OCI-LY3 (cell line): ENCODE measurements around the gene SLC22A3.

ENCODE experiments used
- H2AFZ ChIP-seq: fragments of 200-600, 300-600 bp; shearing (Covaris generic); 2 replicates; pipeline ENCODE4 v1.6.0; 2014; ENCODE audit warnings: antibody characterized with exemption, low read depth, low read length
- H3K27ac ChIP-seq: fragments of 200-600, 300-600 bp; sonication (generic); 2 replicates; pipeline ENCODE4 v1.5.1; 2014; ENCODE audit warnings: mild to moderate bottlenecking, low read length, moderate library complexity, mixed read lengths
- H3K27me3 ChIP-seq: fragments of 200-600, 300-600 bp; sonication (generic); 2 replicates; pipeline ENCODE4 v1.6.1; 2014; ENCODE audit warnings: low read depth, low read length, mixed read lengths
- H3K36me3 ChIP-seq: fragments of 200-600, 300-600 bp; sonication (generic); replicated peaks from 2 replicates; pipeline ENCODE3; 2014; ENCODE audit warnings: low read depth, low read length, mixed read lengths
- H3K4me1 ChIP-seq: fragments of 300-600, 200-600 bp; sonication (generic); 2 replicates; pipeline ENCODE4 v1.6.1; 2014; ENCODE audit warnings: low read length, mixed read lengths
- H3K4me2 ChIP-seq: fragments of 200-600, 300-600 bp; sonication (generic); 2 replicates; pipeline ENCODE4 v1.6.1; 2014; ENCODE audit warnings: low read length, mixed read lengths
- H3K4me3 ChIP-seq: fragments of 300-600, 200-600 bp; sonication (generic); 2 replicates; pipeline ENCODE4 v1.5.1; 2014; ENCODE audit warnings: antibody characterized with exemption, mild to moderate bottlenecking, low read length, moderate library complexity
- H3K79me2 ChIP-seq: fragments of 300-600, 200-600 bp; shearing (Covaris generic); 2 replicates; pipeline ENCODE4 v1.6.1; 2014; ENCODE audit warnings: mild to moderate bottlenecking, low read length, mixed read lengths
- H3K9ac ChIP-seq: fragments of 300-600, 200-600 bp; shearing (Covaris generic); 2 replicates; pipeline ENCODE4 v1.6.0; 2014; ENCODE audit warnings: mild to moderate bottlenecking, low read length, moderate library complexity
- H3K9me3 ChIP-seq: fragments of 200-600, 300-600 bp; shearing (Covaris generic); 2 replicates; pipeline ENCODE4 v1.6.1; 2014; ENCODE audit warnings: low read length, mixed read lengths; ENCODE audit not compliant: insufficient read depth
- H4K20me1 ChIP-seq: fragments of 200-600, 300-600 bp; sonication (generic); 2 replicates; pipeline ENCODE4 v1.6.1; 2016; ENCODE audit warnings: low read length, mixed read lengths; ENCODE audit not compliant: insufficient read depth
- EZH2phosphoT487 ChIP-seq: fragments of 200-600 bp; shearing (Covaris generic); IDR thresholded peaks from 2 replicates; pipeline ENCODE4 v1.6.1; 2018; ENCODE audit warnings: antibody characterized with exemption, mixed run types, low read depth
- TF ChIP-seq, protein P1 (sequence below): fragments of 200-600, 300-600 bp; sonication (generic); IDR thresholded peaks from 2 replicates; pipeline ENCODE4 v1.5.1; 2014; ENCODE audit warnings: antibody characterized with exemption, low read length, low read depth

SLC22A3 gene

GRCh38 chr6:160437154-160437553 lies 89.0 kb downstream of the SLC22A3 start:
- TF ChIP-seq, protein P1, sequence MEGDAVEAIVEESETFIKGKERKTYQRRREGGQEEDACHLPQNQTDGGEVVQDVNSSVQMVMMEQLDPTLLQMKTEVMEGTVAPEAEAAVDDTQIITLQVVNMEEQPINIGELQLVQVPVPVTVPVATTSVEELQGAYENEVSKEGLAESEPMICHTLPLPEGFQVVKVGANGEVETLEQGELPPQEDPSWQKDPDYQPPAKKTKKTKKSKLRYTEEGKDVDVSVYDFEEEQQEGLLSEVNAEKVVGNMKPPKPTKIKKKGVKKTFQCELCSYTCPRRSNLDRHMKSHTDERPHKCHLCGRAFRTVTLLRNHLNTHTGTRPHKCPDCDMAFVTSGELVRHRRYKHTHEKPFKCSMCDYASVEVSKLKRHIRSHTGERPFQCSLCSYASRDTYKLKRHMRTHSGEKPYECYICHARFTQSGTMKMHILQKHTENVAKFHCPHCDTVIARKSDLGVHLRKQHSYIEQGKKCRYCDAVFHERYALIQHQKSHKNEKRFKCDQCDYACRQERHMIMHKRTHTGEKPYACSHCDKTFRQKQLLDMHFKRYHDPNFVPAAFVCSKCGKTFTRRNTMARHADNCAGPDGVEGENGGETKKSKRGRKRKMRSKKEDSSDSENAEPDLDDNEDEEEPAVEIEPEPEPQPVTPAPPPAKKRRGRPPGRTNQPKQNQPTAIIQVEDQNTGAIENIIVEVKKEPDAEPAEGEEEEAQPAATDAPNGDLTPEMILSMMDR, result no peak
- no peak for TF ChIP-seq EZH2phosphoT487
- H3K27me3 ChIP-seq, result no peaks in the 10 kb centered on the region
- no peak overlapping the region for H3K4me3 ChIP-seq
- H3K9ac ChIP-seq, result no peak overlapping the region
- H2AFZ ChIP-seq, result no peak overlapping the region
- no peak overlapping the region for H3K27ac ChIP-seq
- no peaks in the 10 kb centered on the region for H3K4me1 ChIP-seq
- H4K20me1 ChIP-seq, result no peaks in the 10 kb centered on the region
- H3K36me3 ChIP-seq, result no peaks in the 10 kb centered on the region
- H3K4me2 ChIP-seq, result no peak overlapping the region
- no peaks in the 10 kb centered on the region for H3K9me3 ChIP-seq
- H3K79me2 ChIP-seq, result no peaks in the 10 kb centered on the region

DNA sequence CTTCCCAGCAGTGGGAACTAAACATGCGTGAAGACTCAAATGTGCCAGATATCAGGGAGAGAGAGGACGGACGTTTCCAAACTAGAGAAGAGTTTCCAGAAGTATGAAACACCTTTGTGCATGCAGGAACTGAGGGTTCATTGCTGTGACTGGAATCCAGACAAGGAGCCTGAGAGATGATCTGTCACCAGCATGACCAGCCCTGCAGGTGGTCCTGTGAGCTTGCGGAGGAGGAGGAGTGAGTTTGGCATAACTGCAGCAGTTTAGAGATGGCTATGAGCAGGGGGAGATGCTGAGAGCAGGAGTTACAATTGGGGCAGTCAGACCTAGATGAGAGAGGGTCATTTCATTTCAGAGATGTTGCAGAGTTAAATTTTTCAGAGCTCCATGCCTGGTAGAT lies 89.6 kb downstream of the SLC22A3 start:
- H3K9ac ChIP-seq, result no peak overlapping the region
- no peak overlapping the region for H3K4me3 ChIP-seq
- no peak overlapping the region for H3K4me2 ChIP-seq
- no peak overlapping the region for H3K27ac ChIP-seq
- no peaks in the 10 kb centered on the region for H4K20me1 ChIP-seq
- no peaks in the 10 kb centered on the region for H3K9me3 ChIP-seq
- no peaks in the 10 kb centered on the region for H3K27me3 ChIP-seq
- no peaks in the 10 kb centered on the region for H3K4me1 ChIP-seq
- no peak for TF ChIP-seq EZH2phosphoT487
- TF ChIP-seq, protein P1, result no peak
- H3K36me3 ChIP-seq, result no peaks in the 10 kb centered on the region
- H2AFZ ChIP-seq, result no peak overlapping the region
- no peaks in the 10 kb centered on the region for H3K79me2 ChIP-seq

- Histone ChIP-seq H4K20me1 (no peaks in the 10 kb centered on the region), H3K27me3 (no peaks in the 10 kb centered on the region), H2AFZ (no peak overlapping the region), H3K4me1 (no peaks in the 10 kb centered on the region), H3K36me3 (no peaks in the 10 kb centered on the region), H3K4me2 (no peak overlapping the region), H3K9me3 (no peaks in the 10 kb centered on the region), H3K9ac (no peak overlapping the region), H3K27ac (no peak overlapping the region), H3K4me3 (no peak overlapping the region), H3K79me2 (no peaks in the 10 kb centered on the region)
- TF ChIP-seq, protein P1, result no peak
- no peak for TF ChIP-seq EZH2phosphoT487
These were observed 90.3 kb downstream of the SLC22A3 start for GRCh38 chr6:160438481-160438880.

DNA sequence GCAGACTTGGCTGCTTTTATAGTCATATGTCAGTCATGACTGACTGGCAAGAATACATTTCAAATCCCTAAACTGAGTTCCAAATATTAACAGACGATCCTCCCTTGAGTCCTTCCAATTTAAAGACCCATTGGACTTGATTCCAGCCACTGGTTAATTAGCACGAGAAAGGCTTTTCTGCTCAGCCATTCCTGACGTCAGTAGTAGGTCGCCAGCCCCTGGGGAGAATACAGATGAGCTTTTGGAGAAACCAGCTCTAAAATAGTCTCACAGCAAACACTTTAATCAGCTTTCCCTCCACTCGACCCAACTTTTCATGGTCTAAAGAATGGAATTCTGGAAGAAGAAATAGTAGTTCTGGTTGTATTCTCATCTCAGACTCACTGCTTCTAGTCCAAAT lies 91.6 kb downstream of the SLC22A3 start:
- Histone ChIP-seq H3K4me2 (no peak overlapping the region), H3K27me3 (no peaks in the 10 kb centered on the region)
- TF ChIP-seq, protein P1, result no peak

More for the DNA sequence above, 91.6 kb downstream of the SLC22A3 start:
- no peak overlapping the region for H3K9ac ChIP-seq
- H3K4me1 ChIP-seq, result no peaks in the 10 kb centered on the region
- H4K20me1 ChIP-seq, result no peaks in the 10 kb centered on the region
- H3K79me2 ChIP-seq, result no peaks in the 10 kb centered on the region
- H3K27ac ChIP-seq, result no peak overlapping the region
- H3K9me3 ChIP-seq, result no peaks in the 10 kb centered on the region
- H2AFZ ChIP-seq, result no peak overlapping the region
- H3K4me3 ChIP-seq, result no peak overlapping the region
- no peaks in the 10 kb centered on the region for H3K36me3 ChIP-seq
